Activated CD4-positive, alpha-beta T cell treated with anti-CD3 and anti-CD28 coated beads for 36 hours (primary cell): Measurements from ENCODE around the gene NEK4. TPM values are rescaled to one million over a fixed set of nuclear protein-coding genes. Genes with fewer than 3 reads are reported as not detected.

Source experiments
- ATAC-seq: fragments of 200-7000 bp; cut with Tn5 transposase; one replicate; pipeline ENCODE4 v1.10.0; 2021; ENCODE audit warnings: mild to moderate bottlenecking, moderate library complexity
- CTCF ChIA-PET: fragments of 350-600 bp; sonication (Branson Sonifier 250); formaldehyde crosslinking; loops from one replicate; lab custom pipeline; 2021; ENCODE audit warnings: antibody characterized with exemption; lab: Charles Lee
- POLR2A ChIA-PET: fragments of 350-600 bp; sonication (Branson Sonifier 250); formaldehyde crosslinking; loops from one replicate; lab custom pipeline; 2021; ENCODE audit warnings: antibody characterized with exemption, inconsistent platforms; lab: Charles Lee
- DNase-seq: peaks from one replicate; pipeline ENCODE4 v3.0.0-alpha.2; 2020
- H3K27ac Mint-ChIP-seq: one replicate; pipeline ENCODE4 v1.8.0; 2021; ENCODE audit warnings: mixed read lengths
- H3K27me3 Mint-ChIP-seq: one replicate; pipeline ENCODE4 v1.8.0; 2021; ENCODE audit warnings: mixed read lengths
- H3K36me3 Mint-ChIP-seq: one replicate; pipeline ENCODE4 v1.8.0; 2021; ENCODE audit warnings: low read depth, mixed read lengths
- H3K4me1 Mint-ChIP-seq: one replicate; pipeline ENCODE4 v1.8.0; 2021; ENCODE audit warnings: mixed read lengths
- H3K4me3 Mint-ChIP-seq: one replicate; pipeline ENCODE4 v1.8.0; 2021; ENCODE audit warnings: mild to moderate bottlenecking, moderate library complexity, mixed read lengths
- H3K9me3 Mint-ChIP-seq: one replicate; pipeline ENCODE4 v1.8.0; 2021; ENCODE audit warnings: low read depth, mixed read lengths
- intact Hi-C, 2 experiments: fragments of 100-400 bp; cut with DNase I in 1 of 2; cut with micrococcal nuclease in 1 of 2; formaldehyde crosslinking; loops; one replicate each; pipeline versions ENCODE4 v1.14.2 to v1.15.1; 2022 to 2024; cut with DNase I, micrococcal nuclease
- total RNA-seq, 2 experiments: library from RNA; stranded (reverse); gene quantifications; one replicate each; pipeline ENCODE4 v1.2.3, GENCODE V29; 2021

The NEK4 gene
- total RNA-seq, result 10 to 100 TPM; 19.1 to 21.4 TPM

- intact Hi-C loops, result loop anchor here (1.0 to 2.0 kb wide), 4 partner anchors 64 to 274 kb away; partner anchors contain the start of genes GLT8D1 (in 1 of the 2), SPCS1 (in 1 of the 2) and STIMATE (in 1 of the 2)
- Mint-ChIP-seq H3K9me3 (no peaks in the 10 kb centered on the region), H3K36me3 (peaks cover 6% of the 10 kb centered on the region), H3K27me3 (no peaks in the 10 kb centered on the region), H3K27ac (peak within 1 kb of the TSS; percentile 94), H3K4me1 (peaks cover 15% of the 10 kb centered on the region), H3K4me3 (peak within 1 kb of the TSS; percentile 81)
- CTCF ChIA-PET, result interaction anchor here (0.6 to 1.3 kb wide), 8 partner anchors 9 to 446 kb away, joined by 3 to 4 read pairs (median 3); partner anchors contain the start of gene TNNC1
- DNase-seq, result peak; percentile 93
- ATAC-seq, result peak; percentile 98
- POLR2A ChIA-PET, result no interaction called here
Observed at GRCh38 chr3:52770496-52771333, at the start of gene NEK4. Gene NEK4, minus strand, starts transcription at chr3:52770940. Its CDS starts 194 bp downstream, at chr3:52770746.

- ATAC-seq (no peak), DNase-seq (no peak)
- intact Hi-C loops, result loop anchor here in 1 of 2 experiments (2.0 kb wide), 1 partner anchor 77 kb away; no protein-coding TSS in a partner anchor
- H3K36me3 Mint-ChIP-seq, result no peaks in the 10 kb centered on the region
- no peaks in the 10 kb centered on the region for H3K9me3 Mint-ChIP-seq
- H3K4me3 Mint-ChIP-seq, result no peak overlapping the region
- no peaks in the 10 kb centered on the region for H3K4me1 Mint-ChIP-seq
- CTCF ChIA-PET, result interaction anchor here (0.7 to 2.3 kb wide), 7 partner anchors 13 to 197 kb away, joined by 3 to 7 read pairs (median 3); partner anchors contain the start of gene NEK4
- H3K27me3 Mint-ChIP-seq, result no peaks in the 10 kb centered on the region
- H3K27ac Mint-ChIP-seq, result no peak overlapping the region
- POLR2A ChIA-PET, result no interaction called here
Observed at GRCh38 chr3:52819936-52820335, 49.2 kb upstream of the NEK4 start.

- Mint-ChIP-seq H3K27ac (no peak overlapping the region), H3K36me3 (no peaks in the 10 kb centered on the region), H3K27me3 (no peaks in the 10 kb centered on the region), H3K4me3 (no peak overlapping the region), H3K4me1 (no peaks in the 10 kb centered on the region), H3K9me3 (no peaks in the 10 kb centered on the region)
- ATAC-seq (no peak), DNase-seq (no peak)
- ChIA-PET POLR2A (no interaction called here), CTCF (no interaction called here)
- intact Hi-C loops, result no loop called here
Observed at GRCh38 chr3:52817860-52818259, 47.1 kb upstream of the NEK4 start.

GRCh38 chr3:52817221-52817620 lies 46.5 kb upstream of the NEK4 start:
- no peaks in the 10 kb centered on the region for H3K4me1 Mint-ChIP-seq
- H3K9me3 Mint-ChIP-seq, result no peaks in the 10 kb centered on the region
- H3K27ac Mint-ChIP-seq, result no peak overlapping the region
- no peaks in the 10 kb centered on the region for H3K27me3 Mint-ChIP-seq
- H3K36me3 Mint-ChIP-seq, result no peaks in the 10 kb centered on the region
- no peak for ATAC-seq
- no peak overlapping the region for H3K4me3 Mint-ChIP-seq
- no peak for DNase-seq
- intact Hi-C loops, result no loop called here
- ChIA-PET CTCF (no interaction called here), POLR2A (no interaction called here)

- DNase-seq (no peak), ATAC-seq (no peak)
- ChIA-PET CTCF (no interaction called here), POLR2A (no interaction called here)
- intact Hi-C loops, result no loop called here
- H3K4me1 Mint-ChIP-seq, result no peaks in the 10 kb centered on the region
- H3K4me3 Mint-ChIP-seq, result no peak overlapping the region
- no peaks in the 10 kb centered on the region for H3K36me3 Mint-ChIP-seq
- no peaks in the 10 kb centered on the region for H3K9me3 Mint-ChIP-seq
- no peak overlapping the region for H3K27ac Mint-ChIP-seq
- H3K27me3 Mint-ChIP-seq, result no peaks in the 10 kb centered on the region
Observed at GRCh38 chr3:52816654-52817053, 45.9 kb upstream of the NEK4 start.

- DNase-seq (no peak), ATAC-seq (no peak)
- no peak overlapping the region for H3K27ac Mint-ChIP-seq
- ChIA-PET POLR2A (no interaction called here), CTCF (interaction anchor here (0.6 to 1.3 kb wide), 4 partner anchors 15 to 69 kb away, joined by 3 to 5 read pairs (median 4); no protein-coding TSS in a partner anchor)
- no peaks in the 10 kb centered on the region for H3K4me1 Mint-ChIP-seq
- no peak overlapping the region for H3K4me3 Mint-ChIP-seq
- H3K9me3 Mint-ChIP-seq, result no peaks in the 10 kb centered on the region
- intact Hi-C loops, result no loop called here
- H3K27me3 Mint-ChIP-seq, result no peaks in the 10 kb centered on the region
- no peaks in the 10 kb centered on the region for H3K36me3 Mint-ChIP-seq
Observed at GRCh38 chr3:52816199-52816598, 45.5 kb upstream of the NEK4 start.

- no peak overlapping the region for H3K4me3 Mint-ChIP-seq
- no peaks in the 10 kb centered on the region for H3K9me3 Mint-ChIP-seq
- ATAC-seq (no peak), DNase-seq (no peak)
- ChIA-PET POLR2A (no interaction called here), CTCF (no interaction called here)
- no peaks in the 10 kb centered on the region for H3K4me1 Mint-ChIP-seq
- H3K27me3 Mint-ChIP-seq, result no peaks in the 10 kb centered on the region
- no peaks in the 10 kb centered on the region for H3K36me3 Mint-ChIP-seq
- H3K27ac Mint-ChIP-seq, result no peak overlapping the region
- intact Hi-C loops, result no loop called here
Observed at GRCh38 chr3:52813810-52814209, 43.1 kb upstream of the NEK4 start.

GRCh38 chr3:52811452-52812011 lies 40.8 kb upstream of the NEK4 start:
- no peak for DNase-seq
- ChIA-PET POLR2A (no interaction called here), CTCF (interaction anchor here (0.5 to 1.5 kb wide), 3 partner anchors 10 to 532 kb away, joined by 3 to 5 read pairs (median 3); no protein-coding TSS in a partner anchor)
- Mint-ChIP-seq H3K4me1 (no peaks in the 10 kb centered on the region), H3K27me3 (no peaks in the 10 kb centered on the region), H3K27ac (no peak overlapping the region), H3K36me3 (no peaks in the 10 kb centered on the region), H3K9me3 (no peaks in the 10 kb centered on the region), H3K4me3 (no peak overlapping the region)
- intact Hi-C loops, result no loop called here
- ATAC-seq, result no peak

GRCh38 chr3:52810923-52811322 lies 40.2 kb upstream of the NEK4 start:
- H3K9me3 Mint-ChIP-seq, result no peaks in the 10 kb centered on the region
- ChIA-PET CTCF (interaction anchor here (0.5 to 1.5 kb wide), 4 partner anchors 10 to 531 kb away, joined by 3 to 5 read pairs (median 3); no protein-coding TSS in a partner anchor), POLR2A (no interaction called here)
- H3K36me3 Mint-ChIP-seq, result no peaks in the 10 kb centered on the region
- ATAC-seq (no peak), DNase-seq (no peak)
- H3K27me3 Mint-ChIP-seq, result no peaks in the 10 kb centered on the region
- H3K4me1 Mint-ChIP-seq, result no peaks in the 10 kb centered on the region
- intact Hi-C loops, result no loop called here
- H3K4me3 Mint-ChIP-seq, result no peak overlapping the region
- H3K27ac Mint-ChIP-seq, result no peak overlapping the region

- ChIA-PET POLR2A (no interaction called here), CTCF (interaction anchor here (1.0 kb wide), 1 partner anchor 28 kb away, joined by 4 read pairs; no protein-coding TSS in a partner anchor)
- DNase-seq (no peak), ATAC-seq (no peak)
- Mint-ChIP-seq H3K4me3 (no peak overlapping the region), H3K27ac (no peak overlapping the region), H3K27me3 (no peaks in the 10 kb centered on the region), H3K4me1 (no peaks in the 10 kb centered on the region), H3K9me3 (no peaks in the 10 kb centered on the region), H3K36me3 (no peaks in the 10 kb centered on the region)
- intact Hi-C loops, result no loop called here
Observed at GRCh38 chr3:52809662-52810377, 39.1 kb upstream of the NEK4 start.

GRCh38 chr3:52809149-52809548 lies 38.4 kb upstream of the NEK4 start:
- Mint-ChIP-seq H3K4me3 (no peak overlapping the region), H3K27ac (no peak overlapping the region), H3K27me3 (no peaks in the 10 kb centered on the region), H3K4me1 (no peaks in the 10 kb centered on the region), H3K9me3 (no peaks in the 10 kb centered on the region), H3K36me3 (no peaks in the 10 kb centered on the region)
- ChIA-PET CTCF (interaction anchor here (0.5 to 1.0 kb wide), 2 partner anchors 29 to 38 kb away, joined by 3 to 4 read pairs; no protein-coding TSS in a partner anchor), POLR2A (no interaction called here)
- intact Hi-C loops, result no loop called here
- DNase-seq, result no peak
- no peak for ATAC-seq
